Hindlimb muscle (tissue), 1 donor: Measurements from ENCODE around the gene ATXN7L1. TPM values are rescaled to one million over a fixed set of nuclear protein-coding genes. Genes with fewer than 3 reads are reported as not detected.

ENCODE experiments used
- DNase-seq: peaks from one replicate; pipeline ENCODE4 v3.0.0-alpha.2; 2013
- polyA plus RNA-seq: library from polyadenylated mRNA; unstranded; fragments of 120-200 nt; gene quantifications from one replicate; pipeline ENCODE4 v1.2.1, GENCODE V29; 2013; ENCODE audit not compliant: insufficient read length

The ATXN7L1 gene
- 7.5 TPM for polyA plus RNA-seq

GRCh38 chr7:105876091-105876963, at the start of gene ATXN7L1:
ATXN7L1 (minus strand) TSS chr7:105876599; CDS start chr7:105876558, 41 bp downstream.
- peak; percentile 97 for DNase-seq

GRCh38 chr7:105926131-105926530, 49.7 kb upstream of the ATXN7L1 start:
- no peak for DNase-seq

GRCh38 chr7:105924945-105925344, 48.5 kb upstream of the ATXN7L1 start:
- no peak for DNase-seq

GRCh38 chr7:105920766-105921165, 44.4 kb upstream of the ATXN7L1 start:
- no peak for DNase-seq

- DNase-seq: no peak
These were observed 41.3 kb upstream of the ATXN7L1 start for GRCh38 chr7:105917659-105918058.

- no peak for DNase-seq
These were observed 40.2 kb upstream of the ATXN7L1 start for GRCh38 chr7:105916603-105917002.

GRCh38 chr7:105913947-105914346, 37.5 kb upstream of the ATXN7L1 start:
- DNase-seq: no peak

GRCh38 chr7:105911961-105912575, 35.7 kb upstream of the ATXN7L1 start:
- no peak for DNase-seq

GRCh38 chr7:105910172-105910571, 33.8 kb upstream of the ATXN7L1 start:
- no peak for DNase-seq

- no peak for DNase-seq
These were observed 33.3 kb upstream of the ATXN7L1 start for GRCh38 chr7:105909742-105910141.

GRCh38 chr7:105907129-105907846, 30.9 kb upstream of the ATXN7L1 start:
- DNase-seq: no peak

- DNase-seq: peak; percentile 42
These were observed 30.3 kb upstream of the ATXN7L1 start for GRCh38 chr7:105906695-105907094.

- no peak for DNase-seq
These were observed 29.6 kb upstream of the ATXN7L1 start for GRCh38 chr7:105905910-105906568.

GRCh38 chr7:105905209-105905909, 29.0 kb upstream of the ATXN7L1 start:
- DNase-seq: no peak

- DNase-seq: no peak
These were observed 27.7 kb upstream of the ATXN7L1 start for GRCh38 chr7:105904064-105904463.

GRCh38 chr7:105902325-105902911, 26.0 kb upstream of the ATXN7L1 start:
- no peak for DNase-seq

- no peak for DNase-seq
These were observed 21.6 kb upstream of the ATXN7L1 start for GRCh38 chr7:105897999-105898398.

GRCh38 chr7:105896407-105896911, 20.1 kb upstream of the ATXN7L1 start:
- no peak for DNase-seq

GRCh38 chr7:105894131-105894530, 17.7 kb upstream of the ATXN7L1 start:
- DNase-seq: no peak

GRCh38 chr7:105892387-105892786, 16.0 kb upstream of the ATXN7L1 start:
- DNase-seq: no peak

GRCh38 chr7:105890290-105890997, 14.0 kb upstream of the ATXN7L1 start:
- no peak for DNase-seq
